K562 (cell line): ENCODE results near the gene UBXN1. TPM values are rescaled to one million over a fixed set of nuclear protein-coding genes. Genes with fewer than 3 reads are reported as not detected.

Experiments
- CHD2 ChIP-seq: IDR thresholded peaks from 2 replicates; pipeline ENCODE4 v1.6.1; 2011; ENCODE audit warnings: low read depth, low read length
- ESRRB ChIP-seq: fragments of 250-450 bp; sonication (Bioruptor Pico); IDR thresholded peaks from 2 replicates; pipeline ENCODE4 v1.5.0; 2020; ENCODE audit warnings: mild to moderate bottlenecking, moderate library complexity, borderline replicate concordance
- GABPA ChIP-seq: fragments of 200-800 bp; sonication (Bioruptor generic); conservative IDR thresholded peaks from 2 replicates; pipeline ENCODE4 v1.6.1; 2016; ENCODE audit warnings: low read depth, missing genetic modification characterization, missing compliant biosample characterization
- MEIS2 ChIP-seq: fragments of 450-650 bp; IDR thresholded peaks from 2 replicates; pipeline ENCODE4 v1.6.1; 2014; ENCODE audit warnings: mild to moderate bottlenecking; ENCODE audit not compliant: partially characterized antibody
- NR1H2 ChIP-seq: sonication (generic); formaldehyde crosslinking; IDR thresholded peaks from 2 replicates; pipeline ENCODE4 v1.4.0; 2020; ENCODE audit warnings: mild to moderate bottlenecking, missing genetic modification reagents
- PHF20 ChIP-seq: fragments of 450-650 bp; IDR thresholded peaks from 2 replicates; pipeline ENCODE4 v1.6.1; 2018; ENCODE audit not compliant: partially characterized antibody
- RBFOX2 ChIP-seq: fragments of 200-400 bp; formaldehyde crosslinking; IDR thresholded peaks from 2 replicates; pipeline ENCODE4 v1.6.1; 2017; ENCODE audit warnings: low read depth, mild to moderate bottlenecking, low read length, moderate library complexity
- RBM34 ChIP-seq: fragments of 200-400 bp; formaldehyde crosslinking; IDR thresholded peaks from 2 replicates; pipeline ENCODE4 v1.6.1; 2018; ENCODE audit warnings: low read length, borderline replicate concordance; ENCODE audit not compliant: insufficient read depth
- STAT5A ChIP-seq: IDR thresholded peaks from 2 replicates; pipeline ENCODE4 v1.6.1; 2012; ENCODE audit warnings: low read length, inconsistent platforms, borderline replicate concordance
- ZNF444 ChIP-seq: fragments of 250-450 bp; sonication (Bioruptor Pico); IDR thresholded peaks from 2 replicates; pipeline ENCODE4 v1.4.0; 2020; ENCODE audit warnings: mild to moderate bottlenecking, moderate library complexity
- ZNF644 ChIP-seq: fragments of 200-800 bp; sonication (Bioruptor generic); IDR thresholded peaks from 2 replicates; pipeline ENCODE4 v1.6.1; 2016; ENCODE audit warnings: low read depth, missing genetic modification characterization, missing compliant biosample characterization
- ZSCAN29 ChIP-seq: fragments of 450-650 bp; IDR thresholded peaks from 2 replicates; pipeline ENCODE4 v1.6.1; 2017
- polyA plus RNA-seq, 8 experiments: library from polyadenylated mRNA; depleted of rRNA in 4 of 8; stranded (reverse) in 5 of 8; unstranded in 3 of 8; fragments of >200 nt; fragmentation: Nextera tagmentation in 2 of 8; fragmentation: Illumina TruSeq in 1 of 8; extraction: Ambion mirVana in 2 of 8; extraction: Trizol in 1 of 8; gene quantifications; 2 replicates each; pipeline versions ENCODE4 v1.2.1 to v1.2.3, GENCODE V29; 2011 to 2014; ENCODE audit warnings: inconsistent platforms in 1 of 8, missing spikeins in 1 of 8
- total RNA-seq, 7 experiments: library from RNA; depleted of rRNA in 6 of 7; stranded (reverse); fragments of >200 nt in 6 of 7; fragmentation: Illumina TruSeq in 2 of 7; extraction: Trizol in 2 of 7; gene quantifications; 2 replicates each; pipeline versions ENCODE4 v1.2.1 to v1.2.3, GENCODE V29; 2011 to 2021; ENCODE audit warnings: low replicate concordance in 1 of 7
- TF ChIP-seq, protein P1 (sequence below): sonication (generic); formaldehyde crosslinking; IDR thresholded peaks from 2 replicates; pipeline ENCODE4 v1.5.0; 2020; ENCODE audit warnings: missing genetic modification reagents
- TF ChIP-seq, protein P2 (sequence below): IDR thresholded peaks from 2 replicates; pipeline ENCODE4 v1.6.1; 2011; ENCODE audit not compliant: insufficient read length; ENCODE audit errors: extremely low read depth
- TF ChIP-seq, protein P3 (sequence below): fragments of 450-650 bp; IDR thresholded peaks from one replicate; pipeline ENCODE4 v1.6.1; 2018; ENCODE audit warnings: mild to moderate bottlenecking, moderate library complexity; ENCODE audit not compliant: partially characterized antibody
- TF ChIP-seq, protein P4 (sequence below): fragments of 150-350 bp; IDR thresholded peaks from 2 replicates; pipeline ENCODE4 v1.6.1; 2014; ENCODE audit warnings: low read depth, mild to moderate bottlenecking, low read length, borderline replicate concordance
- TF ChIP-seq, protein P5 (sequence below): sonication (generic); formaldehyde crosslinking; IDR thresholded peaks from 2 replicates; pipeline ENCODE4 v1.8.0; 2023; ENCODE audit warnings: mild to moderate bottlenecking, missing genetic modification reagents

The UBXN1 gene
- total and polyA plus RNA-seq, 9 of the 15 experiments (the other 6 are each of a cell fraction or from before 2014, with no cell fraction given) = 4.8 to 263 (median 99.7) TPM

DNA sequence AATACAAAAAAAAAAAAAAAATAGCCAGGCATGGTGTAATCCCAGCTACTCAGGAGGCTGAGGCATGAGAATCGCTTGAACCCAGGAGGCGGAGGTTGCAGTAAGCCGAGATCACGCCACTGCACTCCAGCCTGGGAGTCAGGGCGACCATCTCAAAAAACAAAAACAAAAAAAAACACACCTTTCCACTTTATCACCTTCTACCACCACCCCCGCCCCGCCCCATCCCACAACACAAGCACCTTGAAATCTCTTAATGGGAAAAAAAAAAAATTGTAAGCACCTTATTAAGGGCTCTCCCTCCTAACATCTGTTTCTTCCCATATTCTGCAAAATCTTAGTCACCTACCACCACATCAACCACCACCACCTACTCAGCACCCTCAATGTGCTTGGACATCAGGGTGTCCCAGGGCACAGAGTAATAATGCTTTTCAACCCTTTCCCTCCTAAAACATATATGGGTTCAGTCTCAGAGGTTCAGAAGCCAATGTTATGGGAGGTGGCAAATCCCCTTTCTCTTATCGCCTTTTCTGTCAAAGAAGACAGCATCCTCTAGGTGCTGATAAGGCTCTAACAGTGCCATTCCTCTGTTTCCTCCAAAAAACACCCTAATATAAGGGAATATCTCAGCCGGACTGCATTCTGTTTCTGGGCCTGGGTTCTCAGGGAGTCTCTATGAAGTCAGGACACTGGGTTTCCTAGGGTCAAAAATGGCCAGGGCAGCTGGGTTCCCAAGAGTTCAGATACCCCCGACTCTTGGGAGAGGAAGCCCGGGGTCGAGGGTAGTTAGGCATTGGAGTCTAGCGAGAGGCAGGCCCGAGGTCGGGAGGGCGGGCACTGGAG is 26.5 kb downstream of the UBXN1 start (continued):
- TF ChIP-seq, protein P1, sequence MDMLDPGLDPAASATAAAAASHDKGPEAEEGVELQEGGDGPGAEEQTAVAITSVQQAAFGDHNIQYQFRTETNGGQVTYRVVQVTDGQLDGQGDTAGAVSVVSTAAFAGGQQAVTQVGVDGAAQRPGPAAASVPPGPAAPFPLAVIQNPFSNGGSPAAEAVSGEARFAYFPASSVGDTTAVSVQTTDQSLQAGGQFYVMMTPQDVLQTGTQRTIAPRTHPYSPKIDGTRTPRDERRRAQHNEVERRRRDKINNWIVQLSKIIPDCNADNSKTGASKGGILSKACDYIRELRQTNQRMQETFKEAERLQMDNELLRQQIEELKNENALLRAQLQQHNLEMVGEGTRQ (CRISPR knock-in tag) = no peak
- no peak for TF ChIP-seq NR1H2 (CRISPR knock-in tag)
- TF ChIP-seq ZNF444 = no peak
- TF ChIP-seq STAT5A = no peak
- no peak for TF ChIP-seq CHD2
- TF ChIP-seq ZSCAN29 = no peak
- TF ChIP-seq ESRRB (CRISPR knock-in tag) = no peak
- TF ChIP-seq, protein P2, sequence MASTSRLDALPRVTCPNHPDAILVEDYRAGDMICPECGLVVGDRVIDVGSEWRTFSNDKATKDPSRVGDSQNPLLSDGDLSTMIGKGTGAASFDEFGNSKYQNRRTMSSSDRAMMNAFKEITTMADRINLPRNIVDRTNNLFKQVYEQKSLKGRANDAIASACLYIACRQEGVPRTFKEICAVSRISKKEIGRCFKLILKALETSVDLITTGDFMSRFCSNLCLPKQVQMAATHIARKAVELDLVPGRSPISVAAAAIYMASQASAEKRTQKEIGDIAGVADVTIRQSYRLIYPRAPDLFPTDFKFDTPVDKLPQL = no peak
- no peak for TF ChIP-seq GABPA (tag)
- no peak for TF ChIP-seq RBFOX2
- TF ChIP-seq RBM34 = no peak
- TF ChIP-seq, protein P3, sequence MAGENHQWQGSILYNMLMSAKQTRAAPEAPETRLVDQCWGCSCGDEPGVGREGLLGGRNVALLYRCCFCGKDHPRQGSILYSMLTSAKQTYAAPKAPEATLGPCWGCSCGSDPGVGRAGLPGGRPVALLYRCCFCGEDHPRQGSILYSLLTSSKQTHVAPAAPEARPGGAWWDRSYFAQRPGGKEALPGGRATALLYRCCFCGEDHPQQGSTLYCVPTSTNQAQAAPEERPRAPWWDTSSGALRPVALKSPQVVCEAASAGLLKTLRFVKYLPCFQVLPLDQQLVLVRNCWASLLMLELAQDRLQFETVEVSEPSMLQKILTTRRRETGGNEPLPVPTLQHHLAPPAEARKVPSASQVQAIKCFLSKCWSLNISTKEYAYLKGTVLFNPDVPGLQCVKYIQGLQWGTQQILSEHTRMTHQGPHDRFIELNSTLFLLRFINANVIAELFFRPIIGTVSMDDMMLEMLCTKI = no peak
- peak; percentile 54 for TF ChIP-seq MEIS2
- TF ChIP-seq, protein P4, sequence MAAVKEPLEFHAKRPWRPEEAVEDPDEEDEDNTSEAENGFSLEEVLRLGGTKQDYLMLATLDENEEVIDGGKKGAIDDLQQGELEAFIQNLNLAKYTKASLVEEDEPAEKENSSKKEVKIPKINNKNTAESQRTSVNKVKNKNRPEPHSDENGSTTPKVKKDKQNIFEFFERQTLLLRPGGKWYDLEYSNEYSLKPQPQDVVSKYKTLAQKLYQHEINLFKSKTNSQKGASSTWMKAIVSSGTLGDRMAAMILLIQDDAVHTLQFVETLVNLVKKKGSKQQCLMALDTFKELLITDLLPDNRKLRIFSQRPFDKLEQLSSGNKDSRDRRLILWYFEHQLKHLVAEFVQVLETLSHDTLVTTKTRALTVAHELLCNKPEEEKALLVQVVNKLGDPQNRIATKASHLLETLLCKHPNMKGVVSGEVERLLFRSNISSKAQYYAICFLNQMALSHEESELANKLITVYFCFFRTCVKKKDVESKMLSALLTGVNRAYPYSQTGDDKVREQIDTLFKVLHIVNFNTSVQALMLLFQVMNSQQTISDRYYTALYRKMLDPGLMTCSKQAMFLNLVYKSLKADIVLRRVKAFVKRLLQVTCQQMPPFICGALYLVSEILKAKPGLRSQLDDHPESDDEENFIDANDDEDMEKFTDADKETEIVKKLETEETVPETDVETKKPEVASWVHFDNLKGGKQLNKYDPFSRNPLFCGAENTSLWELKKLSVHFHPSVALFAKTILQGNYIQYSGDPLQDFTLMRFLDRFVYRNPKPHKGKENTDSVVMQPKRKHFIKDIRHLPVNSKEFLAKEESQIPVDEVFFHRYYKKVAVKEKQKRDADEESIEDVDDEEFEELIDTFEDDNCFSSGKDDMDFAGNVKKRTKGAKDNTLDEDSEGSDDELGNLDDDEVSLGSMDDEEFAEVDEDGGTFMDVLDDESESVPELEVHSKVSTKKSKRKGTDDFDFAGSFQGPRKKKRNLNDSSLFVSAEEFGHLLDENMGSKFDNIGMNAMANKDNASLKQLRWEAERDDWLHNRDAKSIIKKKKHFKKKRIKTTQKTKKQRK = no peak
- TF ChIP-seq, protein P5, sequence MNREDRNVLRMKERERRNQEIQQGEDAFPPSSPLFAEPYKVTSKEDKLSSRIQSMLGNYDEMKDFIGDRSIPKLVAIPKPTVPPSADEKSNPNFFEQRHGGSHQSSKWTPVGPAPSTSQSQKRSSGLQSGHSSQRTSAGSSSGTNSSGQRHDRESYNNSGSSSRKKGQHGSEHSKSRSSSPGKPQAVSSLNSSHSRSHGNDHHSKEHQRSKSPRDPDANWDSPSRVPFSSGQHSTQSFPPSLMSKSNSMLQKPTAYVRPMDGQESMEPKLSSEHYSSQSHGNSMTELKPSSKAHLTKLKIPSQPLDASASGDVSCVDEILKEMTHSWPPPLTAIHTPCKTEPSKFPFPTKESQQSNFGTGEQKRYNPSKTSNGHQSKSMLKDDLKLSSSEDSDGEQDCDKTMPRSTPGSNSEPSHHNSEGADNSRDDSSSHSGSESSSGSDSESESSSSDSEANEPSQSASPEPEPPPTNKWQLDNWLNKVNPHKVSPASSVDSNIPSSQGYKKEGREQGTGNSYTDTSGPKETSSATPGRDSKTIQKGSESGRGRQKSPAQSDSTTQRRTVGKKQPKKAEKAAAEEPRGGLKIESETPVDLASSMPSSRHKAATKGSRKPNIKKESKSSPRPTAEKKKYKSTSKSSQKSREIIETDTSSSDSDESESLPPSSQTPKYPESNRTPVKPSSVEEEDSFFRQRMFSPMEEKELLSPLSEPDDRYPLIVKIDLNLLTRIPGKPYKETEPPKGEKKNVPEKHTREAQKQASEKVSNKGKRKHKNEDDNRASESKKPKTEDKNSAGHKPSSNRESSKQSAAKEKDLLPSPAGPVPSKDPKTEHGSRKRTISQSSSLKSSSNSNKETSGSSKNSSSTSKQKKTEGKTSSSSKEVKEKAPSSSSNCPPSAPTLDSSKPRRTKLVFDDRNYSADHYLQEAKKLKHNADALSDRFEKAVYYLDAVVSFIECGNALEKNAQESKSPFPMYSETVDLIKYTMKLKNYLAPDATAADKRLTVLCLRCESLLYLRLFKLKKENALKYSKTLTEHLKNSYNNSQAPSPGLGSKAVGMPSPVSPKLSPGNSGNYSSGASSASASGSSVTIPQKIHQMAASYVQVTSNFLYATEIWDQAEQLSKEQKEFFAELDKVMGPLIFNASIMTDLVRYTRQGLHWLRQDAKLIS = 0 out of 2 replicates have a peak, but pooled peaks have one; percentile 16
- no peak for TF ChIP-seq ZNF644 (tag)
- no peak for TF ChIP-seq PHF20
